ENCODE measurements around the gene CDC42BPB. TPM values are rescaled to one million over a fixed set of nuclear protein-coding genes. Genes with fewer than 3 reads are reported as not detected.

The CDC42BPB gene
- total RNA-seq, 3 donors from 2014 or later (not counting 1 experiment from before 2014, with no cell fraction given) = 0.86 to 2.3 (median 2.0) TPM

- TF ChIP-seq CTCF (IDR thresholded peaks at IDR 0.05) = no peak
- H3K9me3 ChIP-seq (ENCODE audit: control insufficient read depth, insufficient read depth, low read length) = no peaks in the 10 kb centered on the region
- no peak overlapping the region for H3K4me3 Mint-ChIP-seq
Observed at GRCh38 chr14:103006106-103006505, 51.2 kb downstream of the CDC42BPB start.

GRCh38 chr14:103003850-103004249 is 53.5 kb downstream of the CDC42BPB start:
- H3K4me1 Mint-ChIP-seq = no peaks in the 10 kb centered on the region
- WGBS (ENCODE audit: insufficient coverage) = 93% methylated on average over 24 of the region's 24 CpGs

More at GRCh38 chr14:103006106-103006505, 51.2 kb downstream of the CDC42BPB start:
- Mint-ChIP-seq H3K36me3 (no peaks in the 10 kb centered on the region), H3K9me3 (no peaks in the 10 kb centered on the region), H3K4me1 (no peaks in the 10 kb centered on the region), H3K27me3 (ENCODE audit: low read depth in 2 of 2) (peaks cover 0 to 7% of the 10 kb centered on the region in 2 donors), H3K27ac (no peak overlapping the region)
- WGBS (ENCODE audit: insufficient coverage) = 94% methylated on average over 8 of the region's 8 CpGs
- Histone ChIP-seq H3K4me1 (ENCODE audit: control insufficient read depth, insufficient read depth, low read length) (no peaks in the 10 kb centered on the region), H3K27ac (ENCODE audit: low read length) (no peak overlapping the region), H3K4me3 (ENCODE audit: low read length) (no peak overlapping the region), H3K36me3 (ENCODE audit: control insufficient read depth, insufficient read depth, low read length) (no peaks in the 10 kb centered on the region), H3K27me3 (ENCODE audit: control insufficient read depth, insufficient read depth, low read length) (no peaks in the 10 kb centered on the region)
- intact Hi-C loops (cut with micrococcal nuclease) = no loop called here
- DNase-seq = no peak
- ATAC-seq = no peak

GRCh38 chr14:103003351-103003615 is 54.1 kb downstream of the CDC42BPB start:
- no peak overlapping the region for H3K4me3 Mint-ChIP-seq
- intact Hi-C loops (cut with micrococcal nuclease) = loop anchor here (2.0 kb wide), 1 partner anchor 308 kb away; no protein-coding TSS in a partner anchor
- 95% methylated on average over 14 of the region's 14 CpGs for WGBS (ENCODE audit: insufficient coverage)

More at GRCh38 chr14:103003850-103004249, 53.5 kb downstream of the CDC42BPB start:
- Mint-ChIP-seq H3K4me3 (no peak overlapping the region), H3K36me3 (no peaks in the 10 kb centered on the region), H3K27me3 (ENCODE audit: low read depth in 2 of 2) (peaks cover 0 to 7% of the 10 kb centered on the region in 2 donors), H3K27ac (no peak overlapping the region), H3K9me3 (no peaks in the 10 kb centered on the region)
- intact Hi-C loops (cut with micrococcal nuclease) = loop anchor here (2.0 kb wide), 1 partner anchor 309 kb away; no protein-coding TSS in a partner anchor
- ATAC-seq (no peak), DNase-seq (no peak)
- H3K27ac ChIP-seq (ENCODE audit: low read length) = no peak overlapping the region
- H3K4me1 ChIP-seq (ENCODE audit: control insufficient read depth, insufficient read depth, low read length) = no peaks in the 10 kb centered on the region
- H3K36me3 ChIP-seq (ENCODE audit: control insufficient read depth, insufficient read depth, low read length) = no peaks in the 10 kb centered on the region
- no peak overlapping the region for H3K4me3 ChIP-seq (ENCODE audit: low read length)
- TF ChIP-seq CTCF (IDR thresholded peaks at IDR 0.05) = no peak
- H3K27me3 ChIP-seq (ENCODE audit: control insufficient read depth, insufficient read depth, low read length) = no peaks in the 10 kb centered on the region
- H3K9me3 ChIP-seq (ENCODE audit: control insufficient read depth, insufficient read depth, low read length) = no peaks in the 10 kb centered on the region

More at GRCh38 chr14:103003351-103003615, 54.1 kb downstream of the CDC42BPB start:
- no peaks in the 10 kb centered on the region for H3K9me3 ChIP-seq (ENCODE audit: control insufficient read depth, insufficient read depth, low read length)
- H3K4me3 ChIP-seq (ENCODE audit: low read length) = no peak overlapping the region
- H3K27me3 ChIP-seq (ENCODE audit: control insufficient read depth, insufficient read depth, low read length) = no peaks in the 10 kb centered on the region
- H3K4me1 ChIP-seq (ENCODE audit: control insufficient read depth, insufficient read depth, low read length) = no peaks in the 10 kb centered on the region
- no peak overlapping the region for H3K27ac ChIP-seq (ENCODE audit: low read length)
- H3K36me3 ChIP-seq (ENCODE audit: control insufficient read depth, insufficient read depth, low read length) = no peaks in the 10 kb centered on the region
- ATAC-seq (no peak), DNase-seq (no peak)
- no peaks in the 10 kb centered on the region for H3K36me3 Mint-ChIP-seq
- H3K4me1 Mint-ChIP-seq = no peaks in the 10 kb centered on the region
- H3K27ac Mint-ChIP-seq = no peak overlapping the region
- peaks cover 0 to 7% of the 10 kb centered on the region in 2 donors for H3K27me3 Mint-ChIP-seq (ENCODE audit: low read depth in 2 of 2)
- no peak for TF ChIP-seq CTCF (IDR thresholded peaks at IDR 0.05)
- H3K9me3 Mint-ChIP-seq = no peaks in the 10 kb centered on the region
